Ectodermal cell (in vitro differentiated cells): Measurements from ENCODE around the gene KCNB1.

ENCODE experiments used
- H3K27ac ChIP-seq: 2 replicates; pipeline ENCODE4 v1.7.0; 2013; ENCODE audit warnings: mild to moderate bottlenecking, low read depth, low read length; ENCODE audit not compliant: insufficient read depth, poor library complexity, severe bottlenecking
- H3K27me3 ChIP-seq: 2 replicates; pipeline ENCODE4 v1.7.0; 2013; ENCODE audit warnings: mild to moderate bottlenecking, low read length; ENCODE audit not compliant: insufficient read depth, control insufficient read depth, poor library complexity, severe bottlenecking
- H3K36me3 ChIP-seq: one replicate; pipeline ENCODE4 v1.7.0; 2013; ENCODE audit warnings: low read length; ENCODE audit not compliant: control insufficient read depth, insufficient read depth
- H3K4me1 ChIP-seq: one replicate; pipeline ENCODE4 v1.7.0; 2013; ENCODE audit warnings: low read length; ENCODE audit not compliant: control insufficient read depth, insufficient read depth
- H3K4me3 ChIP-seq: 2 replicates; pipeline ENCODE4 v1.7.0; 2013; ENCODE audit warnings: low read depth, low read length, control low read depth; ENCODE audit not compliant: insufficient read depth
- H3K9me3 ChIP-seq: 2 replicates; pipeline ENCODE4 v1.7.0; 2013; ENCODE audit warnings: mild to moderate bottlenecking, low read length, moderate library complexity; ENCODE audit not compliant: control insufficient read depth
- WGBS, 2 experiments: methylation state at CpG; one replicate each; pipeline ENCODE4 v1.1.7; 2013; ENCODE audit warnings: missing lambda C conversion rate in 2 of 2; 5-methylcytosine and 5-hydroxymethylcytosine counted together

Gene KCNB1

DNA sequence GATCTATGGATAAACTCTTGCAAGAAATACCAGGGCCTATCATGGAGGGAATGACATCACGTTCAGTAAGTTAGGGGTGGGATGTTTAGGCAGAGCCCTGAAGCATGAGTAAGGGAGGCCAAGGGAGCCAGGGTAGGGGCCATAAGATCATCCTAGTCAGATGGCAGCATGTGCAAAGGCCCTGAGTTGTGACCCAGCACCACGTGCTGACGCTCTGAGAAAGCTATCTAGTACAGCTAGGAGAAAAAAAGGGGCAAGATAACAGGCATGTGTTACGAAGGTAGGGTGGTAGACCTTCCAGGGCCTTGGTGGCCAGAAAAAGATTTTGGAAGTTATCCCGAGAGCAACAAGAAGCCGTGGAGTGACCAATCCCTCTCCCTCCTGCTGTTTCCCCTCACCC lies 22.3 kb downstream of the KCNB1 start:
- WGBS, 2 experiments, result 92 to 94% methylated on average over 6 of the region's 6 CpGs
- Histone ChIP-seq H3K27me3 (no peaks in the 10 kb centered on the region), H3K9me3 (no peaks in the 10 kb centered on the region), H3K36me3 (no peaks in the 10 kb centered on the region), H3K4me1 (no peaks in the 10 kb centered on the region), H3K27ac (no peak overlapping the region), H3K4me3 (no peak overlapping the region)

DNA sequence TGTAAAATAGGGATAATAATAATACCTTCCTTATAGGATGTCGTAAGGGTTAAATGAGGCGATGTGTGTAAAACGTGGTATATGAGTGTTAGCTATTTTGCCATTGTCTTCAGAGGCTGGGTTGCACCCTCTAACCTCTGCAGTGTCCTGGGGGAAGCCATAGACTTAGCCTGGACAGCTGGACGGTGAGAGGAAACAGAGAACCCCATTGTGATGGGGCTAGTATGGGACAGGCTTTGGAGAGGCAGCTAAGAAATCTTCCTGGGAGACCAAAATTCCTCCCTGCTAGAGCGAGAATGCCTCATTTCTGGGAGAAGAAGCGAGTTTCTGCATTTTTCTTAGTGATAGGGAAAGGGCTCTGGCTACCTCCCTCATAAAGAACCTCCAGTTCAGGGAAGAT lies 22.8 kb downstream of the KCNB1 start:
- no peaks in the 10 kb centered on the region for H3K4me1 ChIP-seq
- no peak overlapping the region for H3K27ac ChIP-seq
- 86 to 91% methylated on average over 6 of the region's 6 CpGs for WGBS, 2 experiments
- H3K4me3 ChIP-seq, result no peak overlapping the region
- H3K27me3 ChIP-seq, result no peaks in the 10 kb centered on the region
- H3K36me3 ChIP-seq, result no peaks in the 10 kb centered on the region
- H3K9me3 ChIP-seq, result no peaks in the 10 kb centered on the region

DNA sequence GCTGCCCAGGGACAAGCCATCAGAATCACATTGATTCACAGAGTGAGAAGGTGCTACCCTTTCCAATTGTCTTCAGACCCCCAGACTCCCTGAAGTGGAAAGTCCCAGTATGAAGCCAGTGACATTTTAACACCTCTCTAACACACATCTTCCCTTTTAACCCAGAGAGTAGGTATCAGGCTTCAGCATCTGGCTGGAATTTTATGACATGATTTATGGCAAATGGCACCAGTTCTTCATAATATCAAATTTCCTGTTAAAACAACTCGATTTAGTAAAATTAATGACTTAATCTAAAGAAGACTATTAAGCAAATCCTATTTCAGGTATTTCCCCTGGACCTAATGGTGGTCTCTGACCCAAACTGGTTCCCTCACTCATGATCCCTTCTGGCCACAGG lies 25.0 kb downstream of the KCNB1 start:
- no peaks in the 10 kb centered on the region for H3K27me3 ChIP-seq
- no peaks in the 10 kb centered on the region for H3K36me3 ChIP-seq
- no peaks in the 10 kb centered on the region for H3K4me1 ChIP-seq
- no peaks in the 10 kb centered on the region for H3K9me3 ChIP-seq
- no peak overlapping the region for H3K4me3 ChIP-seq
- WGBS, 2 experiments, result 89 to 90% methylated on average over 1 of the region's 1 CpG
- H3K27ac ChIP-seq, result no peak overlapping the region

DNA sequence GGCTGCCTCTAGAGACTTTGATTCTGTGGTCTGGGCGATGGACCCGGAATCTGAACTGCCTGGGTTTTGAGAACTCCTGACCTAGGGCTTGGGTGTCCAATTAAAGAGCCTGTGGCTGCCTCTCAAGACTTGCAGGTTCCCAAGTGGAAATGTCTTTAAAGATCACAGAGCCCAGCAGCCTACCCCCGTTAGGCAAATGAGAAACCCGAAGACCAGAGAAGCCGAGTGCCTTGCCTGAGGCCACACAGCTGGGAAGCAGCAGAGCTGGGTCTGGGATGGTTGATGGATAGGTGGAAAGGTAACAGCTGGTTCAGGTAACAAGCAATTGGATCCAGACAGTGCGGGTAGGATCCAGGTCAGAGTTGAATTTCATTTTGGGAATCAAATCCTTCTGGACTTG lies 25.8 kb downstream of the KCNB1 start:
- WGBS, 2 experiments, result 92 to 93% methylated on average over 6 of the region's 6 CpGs
- no peak overlapping the region for H3K4me3 ChIP-seq

GRCh38 chr20:49455691-49456090 lies 26.8 kb downstream of the KCNB1 start:
- Histone ChIP-seq H3K27ac (no peak overlapping the region), H3K27me3 (no peaks in the 10 kb centered on the region), H3K9me3 (no peaks in the 10 kb centered on the region), H3K4me3 (no peak overlapping the region), H3K4me1 (peaks cover under 1% of the 10 kb centered on the region), H3K36me3 (no peaks in the 10 kb centered on the region)
- WGBS, 2 experiments, result 88 to 93% methylated on average over 6 of the region's 6 CpGs

More for the DNA sequence above, 25.8 kb downstream of the KCNB1 start:
- H3K27ac ChIP-seq, result no peak overlapping the region
- no peaks in the 10 kb centered on the region for H3K27me3 ChIP-seq
- no peaks in the 10 kb centered on the region for H3K36me3 ChIP-seq
- no peaks in the 10 kb centered on the region for H3K9me3 ChIP-seq
- no peaks in the 10 kb centered on the region for H3K4me1 ChIP-seq

GRCh38 chr20:49452011-49452482 lies 30.4 kb downstream of the KCNB1 start:
- Histone ChIP-seq H3K9me3 (no peaks in the 10 kb centered on the region), H3K27me3 (no peaks in the 10 kb centered on the region), H3K36me3 (no peaks in the 10 kb centered on the region), H3K4me1 (peaks cover 22% of the 10 kb centered on the region), H3K27ac (no peak overlapping the region), H3K4me3 (no peak overlapping the region)
- 88 to 94% methylated on average over 9 of the region's 9 CpGs for WGBS, 2 experiments

DNA sequence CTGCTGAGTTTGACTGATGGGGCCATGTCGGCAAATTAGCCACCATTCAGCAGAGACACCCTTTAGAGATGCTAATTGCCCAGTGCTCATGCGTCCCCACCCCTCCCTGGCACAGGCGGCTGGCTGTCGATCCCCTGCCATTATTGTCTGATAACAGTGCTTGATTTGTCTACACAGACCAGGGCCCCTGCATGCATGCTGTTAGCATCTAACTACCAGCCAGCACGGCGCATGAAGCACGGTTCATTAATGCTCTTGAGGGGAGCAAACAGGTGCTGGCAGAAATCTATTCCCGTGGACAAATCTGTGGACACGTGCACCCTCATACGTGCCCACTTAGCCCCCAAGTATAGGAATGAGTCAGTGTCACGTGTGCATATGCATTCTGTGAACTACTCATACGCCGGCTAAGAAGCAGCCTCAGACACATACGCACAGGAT lies 32.2 kb downstream of the KCNB1 start:
- H3K4me3 ChIP-seq, result no peak overlapping the region
- WGBS, 2 experiments, result 54 to 55% methylated on average over 14 of the region's 14 CpGs

GRCh38 chr20:49448917-49449316 lies 33.6 kb downstream of the KCNB1 start:
- 91% methylated on average over 6 of the region's 6 CpGs for WGBS, 2 experiments

More for the DNA sequence above, 32.2 kb downstream of the KCNB1 start:
- no peak overlapping the region for H3K27ac ChIP-seq
- H3K27me3 ChIP-seq, result no peaks in the 10 kb centered on the region
- H3K9me3 ChIP-seq, result no peaks in the 10 kb centered on the region
- no peaks in the 10 kb centered on the region for H3K36me3 ChIP-seq
- peaks cover 28% of the 10 kb centered on the region for H3K4me1 ChIP-seq

DNA sequence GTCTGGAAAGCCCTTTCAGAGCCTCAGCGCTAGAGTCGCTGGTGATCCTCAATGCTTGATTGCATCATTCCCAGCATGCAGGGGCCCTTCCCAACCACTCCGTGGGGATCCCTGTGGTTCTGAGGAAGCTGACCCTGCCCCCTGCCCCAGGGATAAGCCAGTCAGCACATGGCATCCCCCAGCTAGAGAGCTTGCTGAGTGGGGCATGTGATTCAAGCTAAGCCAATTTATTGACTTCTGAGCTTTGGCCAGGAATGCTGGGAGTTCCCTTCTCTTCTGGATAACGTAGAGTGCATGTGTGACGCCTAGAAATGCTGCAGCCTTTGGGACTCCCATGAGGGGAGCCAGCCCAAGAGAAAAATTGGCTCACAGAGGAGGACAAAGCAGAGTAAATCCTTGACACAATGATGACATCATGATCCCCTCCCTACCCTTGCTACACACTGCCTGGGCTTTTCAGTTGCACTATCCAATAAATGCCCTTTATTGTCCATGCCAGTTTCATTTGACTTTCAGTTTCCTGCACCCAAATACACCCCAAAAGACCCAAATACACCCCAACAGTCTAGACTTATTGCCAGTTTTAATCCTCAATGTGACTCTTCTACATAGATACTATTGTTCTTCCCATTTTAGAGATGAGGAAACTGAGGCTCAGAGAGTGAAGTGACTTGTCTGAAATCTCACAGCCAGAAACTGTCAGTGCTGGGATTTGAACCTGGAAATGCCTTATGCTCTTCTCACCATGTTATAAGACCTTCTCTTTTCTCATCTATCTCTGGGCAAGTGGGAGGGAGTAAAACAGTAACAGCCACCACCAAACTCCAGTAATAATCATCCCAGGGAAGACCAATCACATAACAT lies 34.3 kb downstream of the KCNB1 start:
- Histone ChIP-seq H3K27ac (no peak overlapping the region), H3K9me3 (no peaks in the 10 kb centered on the region), H3K4me1 (peaks cover 28% of the 10 kb centered on the region), H3K36me3 (no peaks in the 10 kb centered on the region), H3K27me3 (no peaks in the 10 kb centered on the region), H3K4me3 (no peak overlapping the region)
- 37 to 38% methylated on average over 5 of the region's 5 CpGs for WGBS, 2 experiments

More at GRCh38 chr20:49448917-49449316, 33.6 kb downstream of the KCNB1 start:
- no peaks in the 10 kb centered on the region for H3K27me3 ChIP-seq
- H3K9me3 ChIP-seq, result no peaks in the 10 kb centered on the region
- H3K4me3 ChIP-seq, result no peak overlapping the region
- no peaks in the 10 kb centered on the region for H3K36me3 ChIP-seq
- peaks cover 28% of the 10 kb centered on the region for H3K4me1 ChIP-seq
- no peak overlapping the region for H3K27ac ChIP-seq

- no peak overlapping the region for H3K27ac ChIP-seq
- H3K9me3 ChIP-seq, result no peaks in the 10 kb centered on the region
- WGBS, 2 experiments, result 95 to 97% methylated on average over 6 of the region's 6 CpGs
- H3K4me3 ChIP-seq, result no peak overlapping the region
- H3K4me1 ChIP-seq, result peaks cover 28% of the 10 kb centered on the region
- H3K36me3 ChIP-seq, result no peaks in the 10 kb centered on the region
- H3K27me3 ChIP-seq, result no peaks in the 10 kb centered on the region
Measured at GRCh38 chr20:49447364-49447763, 35.1 kb downstream of the KCNB1 start.
